ENCODE data around the gene GULP1. TPM values are rescaled to one million over a fixed set of nuclear protein-coding genes. Genes with fewer than 3 reads are reported as not detected.

GULP1 gene
- total RNA-seq, 1 donor from 2014 or later, result 57.2 TPM

GRCh38 chr2:188422726-188423125, 131.1 kb downstream of the GULP1 start:
- Histone ChIP-seq H3K4me1 (no peaks in the 10 kb centered on the region), H3K27me3 (no peaks in the 10 kb centered on the region), H3K4me3 (no peak overlapping the region), H3K9me3 (no peaks in the 10 kb centered on the region), H3K36me3 (no peaks in the 10 kb centered on the region), H3K27ac (no peak overlapping the region)
- intact Hi-C loops (cut with DNase I), result no loop called here
- TF ChIP-seq POLR2A (IDR thresholded peaks at IDR 0.05), result no peak
- TF ChIP-seq CTCF (IDR thresholded peaks at IDR 0.05), result no peak
- no peak for TF ChIP-seq POLR2AphosphoS5 (IDR thresholded peaks at IDR 0.05; ENCODE audit: insufficient read depth in 1 of 2, low read depth in 1 of 2)
- DNase-seq (ENCODE audit: extremely low spot score in 2 of 2), result no peak

GRCh38 chr2:188425266-188425665, 133.6 kb downstream of the GULP1 start:
- no peak overlapping the region for H3K4me3 ChIP-seq
- H3K27ac ChIP-seq, result no peak overlapping the region
- no peaks in the 10 kb centered on the region for H3K27me3 ChIP-seq
- H3K9me3 ChIP-seq, result no peaks in the 10 kb centered on the region
- DNase-seq (ENCODE audit: extremely low spot score in 2 of 2), result no peak
- intact Hi-C loops (cut with DNase I), result no loop called here
- no peaks in the 10 kb centered on the region for H3K4me1 ChIP-seq
- H3K36me3 ChIP-seq, result no peaks in the 10 kb centered on the region
- TF ChIP-seq POLR2AphosphoS5 (IDR thresholded peaks at IDR 0.05; ENCODE audit: insufficient read depth in 1 of 2, low read depth in 1 of 2) (no peak), POLR2A (IDR thresholded peaks at IDR 0.05) (no peak), CTCF (IDR thresholded peaks at IDR 0.05) (no peak)

GRCh38 chr2:188426121-188426520, 134.4 kb downstream of the GULP1 start:
- no peaks in the 10 kb centered on the region for H3K27me3 ChIP-seq
- TF ChIP-seq POLR2AphosphoS5 (IDR thresholded peaks at IDR 0.05; ENCODE audit: insufficient read depth in 1 of 2, low read depth in 1 of 2) (no peak), POLR2A (IDR thresholded peaks at IDR 0.05) (no peak), CTCF (IDR thresholded peaks at IDR 0.05) (no peak)
- DNase-seq (ENCODE audit: extremely low spot score in 2 of 2), result no peak
- intact Hi-C loops (cut with DNase I), result no loop called here
- no peaks in the 10 kb centered on the region for H3K36me3 ChIP-seq
- no peaks in the 10 kb centered on the region for H3K9me3 ChIP-seq
- no peaks in the 10 kb centered on the region for H3K4me1 ChIP-seq
- no peak overlapping the region for H3K4me3 ChIP-seq
- H3K27ac ChIP-seq, result no peak overlapping the region

GRCh38 chr2:188430705-188431104, 139.0 kb downstream of the GULP1 start:
- TF ChIP-seq CTCF (IDR thresholded peaks at IDR 0.05) (no peak), POLR2A (IDR thresholded peaks at IDR 0.05) (no peak), POLR2AphosphoS5 (IDR thresholded peaks at IDR 0.05; ENCODE audit: insufficient read depth in 1 of 2, low read depth in 1 of 2) (no peak)
- no peak overlapping the region for H3K4me3 ChIP-seq
- no peaks in the 10 kb centered on the region for H3K9me3 ChIP-seq
- H3K27me3 ChIP-seq, result no peaks in the 10 kb centered on the region
- intact Hi-C loops (cut with DNase I), result no loop called here
- no peak overlapping the region for H3K27ac ChIP-seq
- no peaks in the 10 kb centered on the region for H3K36me3 ChIP-seq
- DNase-seq (ENCODE audit: extremely low spot score in 2 of 2), result no peak
- H3K4me1 ChIP-seq, result no peaks in the 10 kb centered on the region

GRCh38 chr2:188434018-188434417, 142.3 kb downstream of the GULP1 start:
- Histone ChIP-seq H3K27me3 (no peaks in the 10 kb centered on the region), H3K4me3 (no peak overlapping the region), H3K36me3 (no peaks in the 10 kb centered on the region), H3K9me3 (no peaks in the 10 kb centered on the region), H3K27ac (no peak overlapping the region), H3K4me1 (no peaks in the 10 kb centered on the region)
- no peak for DNase-seq (ENCODE audit: extremely low spot score in 2 of 2)
- intact Hi-C loops (cut with DNase I), result no loop called here
- TF ChIP-seq POLR2A (IDR thresholded peaks at IDR 0.05), result no peak
- TF ChIP-seq CTCF (IDR thresholded peaks at IDR 0.05), result no peak
- TF ChIP-seq POLR2AphosphoS5 (IDR thresholded peaks at IDR 0.05; ENCODE audit: insufficient read depth in 1 of 2, low read depth in 1 of 2), result no peak

Measured in vagina (tissue), 2 donors.